HT1080 (cell line): Measurements from ENCODE around the gene SV2C. TPM values are rescaled to one million over a fixed set of nuclear protein-coding genes. Genes with fewer than 3 reads are reported as not detected.
"Not testable (repeated sequence)": the region's sequence is repeated elsewhere in the genome, so short reads cannot be mapped to it uniquely, and the experiment has no call there.

ENCODE experiments used
- DNase-seq: peaks from one replicate; pipeline ENCODE4 v3.0.0-alpha.2; 2015; ENCODE audit warnings: low read depth
- total RNA-seq: library from RNA; depleted of rRNA; stranded (reverse); fragments of >200 nt; shearing (Covaris generic); gene quantifications from 2 replicates; pipeline ENCODE4 v1.2.3, GENCODE V29; 2014

SV2C gene
- total RNA-seq, 1 experiment from 2014 or later: not detected

GRCh38 chr5:76294573-76294972 is 211.4 kb downstream of the SV2C start:
- DNase-seq: no peak

DNA sequence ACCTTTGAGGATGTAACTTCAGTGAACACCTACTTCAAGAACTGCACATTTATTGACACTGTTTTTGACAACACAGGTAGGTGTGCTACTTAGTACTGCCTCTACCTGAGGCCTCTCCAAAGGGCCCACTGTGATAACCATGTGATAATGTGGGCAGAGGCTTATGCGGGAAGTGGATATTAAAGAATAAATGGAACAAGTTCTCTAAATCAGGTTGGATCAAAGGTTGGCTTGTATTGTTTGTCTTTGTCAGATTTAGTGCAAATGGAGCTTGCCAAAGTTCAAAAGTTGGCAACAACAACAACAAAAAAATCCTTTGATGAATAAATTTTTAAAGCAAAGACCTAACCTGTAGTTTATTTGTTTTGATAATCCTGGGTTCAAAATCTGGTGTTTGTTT is 215.7 kb downstream of the SV2C start:
- no peak for DNase-seq

DNA sequence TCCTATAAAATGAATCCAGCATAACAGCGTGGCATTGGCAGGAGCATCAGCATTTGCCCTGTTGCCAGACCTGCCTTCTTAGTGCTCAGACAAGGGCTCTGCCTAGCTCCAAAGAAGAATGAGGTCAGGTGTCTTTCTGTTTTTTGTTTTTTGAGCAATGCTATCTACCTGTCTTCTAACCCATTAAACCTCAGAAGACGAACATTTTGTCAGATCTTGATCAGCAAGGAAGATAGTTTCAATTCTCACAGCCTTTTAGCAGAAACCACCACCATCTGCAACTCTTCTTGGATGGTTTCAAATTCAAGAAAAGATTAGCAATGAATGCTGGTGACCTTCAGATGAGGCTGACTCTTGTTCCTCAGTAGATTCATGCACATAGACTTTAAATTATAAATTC is 216.4 kb downstream of the SV2C start:
- DNase-seq: no peak

DNA sequence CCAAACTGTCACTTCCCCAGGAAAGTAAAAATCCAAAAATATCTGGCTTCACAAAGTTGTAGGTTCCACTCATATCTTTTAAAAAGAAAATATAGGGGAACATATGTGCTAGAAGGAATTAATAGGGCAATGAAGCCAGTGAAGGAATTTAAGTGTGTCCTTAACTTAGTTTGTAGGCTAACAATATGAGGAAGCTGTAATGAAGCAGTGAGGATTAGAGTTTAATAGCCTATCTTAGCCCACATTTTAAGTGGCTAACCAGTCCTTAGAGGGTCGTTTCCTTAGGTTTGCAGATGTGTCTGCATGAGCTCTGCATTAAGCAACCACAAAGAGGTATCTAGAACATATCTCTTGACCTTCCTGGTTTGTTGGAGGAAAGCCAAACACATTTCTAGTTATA is 218.7 kb downstream of the SV2C start:
- not testable (repeated sequence) for DNase-seq

GRCh38 chr5:76302661-76303060 is 219.5 kb downstream of the SV2C start:
- DNase-seq: not testable (repeated sequence)

DNA sequence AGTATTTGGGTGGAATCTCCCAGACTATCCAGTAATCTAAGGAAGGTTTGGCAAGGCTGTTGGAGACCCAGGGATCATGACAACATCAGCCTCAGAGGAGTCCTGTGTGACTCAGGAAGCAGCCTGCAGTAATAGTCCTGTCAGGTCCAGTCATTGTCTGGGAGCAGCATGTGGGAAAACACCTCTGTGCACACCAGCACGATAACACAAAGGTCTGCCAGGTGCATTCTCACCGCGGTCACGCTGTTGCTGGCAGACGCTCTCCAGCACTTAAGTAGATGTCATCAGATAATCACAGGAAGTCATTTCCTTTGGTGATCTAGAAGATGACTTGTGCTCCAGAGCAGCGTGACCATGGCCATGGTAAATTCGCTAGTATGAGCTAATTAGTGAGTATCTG is 220.7 kb downstream of the SV2C start:
- DNase-seq: no peak

DNA sequence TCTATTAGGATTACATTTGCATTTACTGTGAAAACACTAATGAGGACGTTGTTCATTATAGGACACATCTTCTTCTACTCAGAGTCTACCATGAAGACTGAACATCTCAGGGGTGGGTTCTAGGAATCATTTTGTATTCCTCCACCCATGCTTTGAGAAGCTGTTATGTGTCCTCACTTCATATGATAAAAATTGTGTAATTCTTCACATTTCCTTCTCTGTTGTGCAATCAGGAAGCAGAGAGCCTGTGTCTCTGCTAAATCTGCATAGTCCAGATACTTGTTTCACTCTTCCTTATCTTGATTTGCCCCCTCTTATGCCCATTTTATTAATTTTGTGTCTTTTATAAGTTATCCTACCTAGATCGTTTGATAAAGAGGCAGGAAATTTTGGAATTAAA is 222.1 kb downstream of the SV2C start:
- DNase-seq: no peak

- no peak for DNase-seq
Observed at GRCh38 chr5:76305775-76306174, 222.6 kb downstream of the SV2C start.

GRCh38 chr5:76310208-76310607 is 227.0 kb downstream of the SV2C start:
- no peak for DNase-seq

GRCh38 chr5:76312783-76313182 is 229.6 kb downstream of the SV2C start:
- no peak for DNase-seq

GRCh38 chr5:76314643-76315042 is 231.5 kb downstream of the SV2C start:
- DNase-seq: no peak

DNA sequence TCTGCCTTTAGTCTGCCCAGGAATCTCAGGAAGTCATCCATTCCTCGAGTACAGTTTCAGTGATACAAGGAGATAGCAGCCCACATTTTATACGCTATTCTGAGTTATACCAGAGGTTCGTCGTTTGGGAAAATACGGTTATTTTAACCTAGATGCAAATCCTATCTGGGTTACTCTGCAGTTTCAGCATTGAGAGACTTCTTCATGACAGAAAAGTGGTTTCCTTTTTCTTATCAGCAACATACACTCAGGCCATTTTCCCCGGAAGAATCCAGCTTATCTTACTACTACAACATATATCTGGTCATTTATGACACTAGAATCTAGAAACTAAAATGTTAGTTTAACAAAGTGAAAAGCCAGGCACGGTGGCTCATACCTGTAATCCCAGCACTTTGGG is 236.5 kb downstream of the SV2C start:
- DNase-seq: no peak

DNA sequence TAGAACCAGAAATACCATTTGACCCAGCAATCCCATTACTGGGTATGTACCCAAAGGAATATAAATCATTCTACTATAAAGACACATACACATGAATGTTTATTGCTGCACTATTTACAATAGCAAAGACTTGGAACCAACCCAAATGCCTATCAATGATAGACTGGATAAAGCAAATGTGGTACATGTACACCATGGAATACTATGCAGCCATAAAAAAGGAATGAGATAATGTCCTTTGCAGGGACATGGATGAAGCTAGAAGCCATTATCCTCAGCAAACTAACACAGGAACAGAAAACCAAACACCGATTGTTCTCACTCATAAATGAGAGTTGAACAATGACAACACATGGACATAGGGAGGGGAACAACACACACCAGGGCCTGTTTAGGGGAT is 240.3 kb downstream of the SV2C start:
- not testable (repeated sequence) for DNase-seq

GRCh38 chr5:76325326-76325725 is 242.1 kb downstream of the SV2C start:
- DNase-seq: no peak

GRCh38 chr5:76325876-76326491 is 242.8 kb downstream of the SV2C start:
- no peak for DNase-seq

GRCh38 chr5:76326577-76327302 is 243.6 kb downstream of the SV2C start:
- DNase-seq: no peak

DNA sequence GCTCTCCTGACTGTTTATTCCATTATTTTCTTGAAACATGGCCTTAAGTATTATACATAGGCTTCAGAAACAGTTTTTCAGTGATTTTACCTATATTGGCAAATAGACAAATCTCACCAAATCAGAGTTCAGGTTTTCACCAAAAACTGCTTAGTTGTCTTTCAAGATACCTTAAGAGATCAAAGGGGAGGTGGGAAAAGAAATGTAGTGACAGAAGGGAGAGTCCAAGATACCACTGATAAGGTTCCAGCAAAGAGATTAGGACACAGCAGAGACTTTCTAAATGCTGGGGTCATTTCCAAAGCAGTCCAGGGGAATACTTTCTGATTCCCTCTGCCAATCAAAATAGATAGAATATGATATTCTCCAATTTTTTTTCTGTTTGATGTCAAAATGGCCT is 246.2 kb downstream of the SV2C start:
- DNase-seq: no peak

GRCh38 chr5:76331126-76331525 is 247.9 kb downstream of the SV2C start:
- DNase-seq: no peak

- no peak for DNase-seq
Observed at GRCh38 chr5:76332102-76332501, 248.9 kb downstream of the SV2C start.

GRCh38 chr5:76332611-76333205 is 249.5 kb downstream of the SV2C start:
- no peak for DNase-seq

DNA sequence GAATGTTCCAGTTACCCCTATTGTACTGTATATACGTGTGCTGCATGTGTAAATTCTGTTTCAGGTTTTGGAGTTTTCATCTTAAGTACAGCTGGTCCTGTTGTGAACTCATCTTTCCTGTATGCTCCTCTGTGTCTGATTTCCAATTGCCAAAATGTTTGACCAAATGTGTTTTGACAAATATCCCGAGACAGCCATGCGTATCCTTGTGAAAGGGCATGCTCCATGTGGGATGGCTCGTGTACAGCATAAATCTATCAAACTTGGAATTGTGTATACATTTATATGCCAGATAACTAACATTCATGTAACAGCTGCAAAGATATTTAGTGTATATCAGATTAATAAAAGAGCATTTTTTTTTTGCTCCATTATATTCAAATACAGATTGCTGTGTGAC is 250.4 kb downstream of the SV2C start:
- no peak for DNase-seq

DNA sequence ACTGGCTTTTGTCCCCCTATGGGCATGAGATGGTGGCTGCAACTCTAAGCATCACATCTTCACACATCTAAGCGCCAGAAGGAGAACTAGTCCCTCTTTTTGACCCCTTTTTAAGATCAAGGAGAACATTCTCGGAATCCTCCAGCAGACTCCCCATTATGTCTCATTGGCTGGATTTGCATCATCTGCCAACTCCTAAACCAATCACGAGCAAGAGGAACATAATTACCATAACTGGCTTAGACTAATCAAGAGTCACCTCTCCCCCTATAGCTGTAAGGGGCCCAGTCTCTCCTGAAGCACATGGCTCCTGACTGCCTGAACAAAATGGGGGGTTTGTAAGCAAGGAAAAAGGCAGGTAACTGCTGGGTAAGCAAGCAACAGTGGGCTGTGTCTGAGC is 251.4 kb downstream of the SV2C start:
- DNase-seq: no peak

DNA sequence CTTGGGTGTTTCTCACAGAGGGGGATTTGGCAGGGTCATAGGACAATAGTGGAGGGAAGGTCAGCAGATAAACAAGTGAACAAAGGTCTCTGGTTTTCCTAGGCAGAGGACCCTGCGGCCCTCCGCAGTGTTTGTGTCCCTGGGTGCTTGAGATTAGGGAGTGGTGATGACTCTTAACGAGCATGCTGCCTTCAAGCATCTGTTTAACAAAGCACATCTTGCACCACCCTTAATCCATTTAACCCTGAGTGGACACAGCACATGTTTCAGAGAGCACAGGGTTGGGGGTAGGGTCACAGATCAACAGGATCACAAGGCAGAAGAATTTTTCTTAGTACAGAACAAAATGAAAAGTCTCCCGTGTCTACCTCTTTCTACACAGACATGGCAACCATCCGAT is 252.3 kb downstream of the SV2C start:
- not testable (repeated sequence) for DNase-seq
